WTC11 (cell line): ENCODE measurements around the gene ARHGAP15.

Source experiments
- ATF3 ChIP-seq: sonication (generic); formaldehyde crosslinking; conservative IDR thresholded peaks from 2 replicates; pipeline ENCODE4 v1.8.1; 2022; ENCODE audit warnings: mild to moderate bottlenecking, missing genetic modification reagents
- CTCF ChIP-seq: fragments of 200-600 bp; IDR thresholded peaks from 2 replicates; pipeline ENCODE4 v1.8.0; 2022; ENCODE audit warnings: antibody characterized with exemption
- E2F5 ChIP-seq: sonication (generic); formaldehyde crosslinking; IDR thresholded peaks from 2 replicates; pipeline ENCODE4 v1.8.1; 2022; ENCODE audit warnings: mild to moderate bottlenecking, moderate library complexity, missing genetic modification reagents
- EMX1 ChIP-seq: fragments of 250-450 bp; sonication (Bioruptor Pico); IDR thresholded peaks from 2 replicates; pipeline ENCODE4 v1.8.0; 2021; ENCODE audit warnings: mild to moderate bottlenecking
- GTF2I ChIP-seq: fragments of 250-450 bp; sonication (Bioruptor Pico); conservative IDR thresholded peaks from 2 replicates; pipeline ENCODE4 v1.4.0; 2021; ENCODE audit warnings: mild to moderate bottlenecking
- IRF2 ChIP-seq: sonication (generic); formaldehyde crosslinking; IDR thresholded peaks from 2 replicates; pipeline ENCODE4 v1.8.0; 2022; ENCODE audit warnings: low read depth, missing genetic modification reagents, borderline replicate concordance
- MXD4 ChIP-seq: fragments of 250-450 bp; sonication (Bioruptor Pico); IDR thresholded peaks from 2 replicates; pipeline ENCODE4 v1.8.0; 2021; ENCODE audit warnings: mild to moderate bottlenecking, moderate library complexity, borderline replicate concordance
- NFE2L1 ChIP-seq: sonication (generic); formaldehyde crosslinking; IDR thresholded peaks from 2 replicates; pipeline ENCODE4 v1.8.1; 2023; ENCODE audit warnings: missing genetic modification reagents
- NFYB ChIP-seq: sonication (generic); formaldehyde crosslinking; conservative IDR thresholded peaks from 2 replicates; pipeline ENCODE4 v1.8.0; 2022; ENCODE audit warnings: low read depth, missing genetic modification reagents
- SP1 ChIP-seq: sonication (generic); formaldehyde crosslinking; conservative IDR thresholded peaks from 2 replicates; pipeline ENCODE4 v1.8.1; 2022; ENCODE audit warnings: missing genetic modification reagents
- TCF7 ChIP-seq: sonication (generic); formaldehyde crosslinking; IDR thresholded peaks from 2 replicates; pipeline ENCODE4 v1.8.0; 2022; ENCODE audit warnings: mild to moderate bottlenecking, low read depth, missing genetic modification reagents, moderate library complexity
- ZNF232 ChIP-seq: sonication (generic); formaldehyde crosslinking; IDR thresholded peaks from 2 replicates; pipeline ENCODE4 v1.8.0; 2022; ENCODE audit warnings: mild to moderate bottlenecking, missing genetic modification reagents
- TF ChIP-seq, protein P1 (sequence below): sonication (generic); formaldehyde crosslinking; IDR thresholded peaks from 2 replicates; pipeline ENCODE4 v1.8.1; 2022; ENCODE audit warnings: mild to moderate bottlenecking, missing genetic modification reagents, moderate library complexity, borderline replicate concordance

GRCh38 chr2:143394062-143394461 is 264.8 kb downstream of the ARHGAP15 start:
- TF ChIP-seq IRF2 (CRISPR knock-in tag) (no peak), CTCF (no peak), TCF7 (CRISPR knock-in tag) (no peak), E2F5 (CRISPR knock-in tag) (no peak), NFYB (no peak), ATF3 (CRISPR knock-in tag) (no peak), ZNF232 (no peak), GTF2I (CRISPR knock-in tag) (no peak), NFE2L1 (CRISPR knock-in tag) (no peak), SP1 (CRISPR knock-in tag) (no peak), MXD4 (CRISPR knock-in tag) (no peak), EMX1 (CRISPR knock-in tag) (no peak)
- TF ChIP-seq, protein P1, sequence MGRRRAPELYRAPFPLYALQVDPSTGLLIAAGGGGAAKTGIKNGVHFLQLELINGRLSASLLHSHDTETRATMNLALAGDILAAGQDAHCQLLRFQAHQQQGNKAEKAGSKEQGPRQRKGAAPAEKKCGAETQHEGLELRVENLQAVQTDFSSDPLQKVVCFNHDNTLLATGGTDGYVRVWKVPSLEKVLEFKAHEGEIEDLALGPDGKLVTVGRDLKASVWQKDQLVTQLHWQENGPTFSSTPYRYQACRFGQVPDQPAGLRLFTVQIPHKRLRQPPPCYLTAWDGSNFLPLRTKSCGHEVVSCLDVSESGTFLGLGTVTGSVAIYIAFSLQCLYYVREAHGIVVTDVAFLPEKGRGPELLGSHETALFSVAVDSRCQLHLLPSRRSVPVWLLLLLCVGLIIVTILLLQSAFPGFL, result no peak
